Measurements from ENCODE around the gene PCED1A. TPM values are rescaled to one million over a fixed set of nuclear protein-coding genes. Genes with fewer than 3 reads are reported as not detected.

Gene PCED1A
- total and polyA plus RNA-seq, 9 donors: 6.0 to 58.0 (median 39.1) TPM

GRCh38 chr20:2846698-2847097, 6.2 kb upstream of the PCED1A start:
- Histone ChIP-seq H3K4me3 (no peak overlapping the region), H3K4me1 (ENCODE audit: insufficient read depth) (no peaks in the 10 kb centered on the region), H3K36me3 (no peaks in the 10 kb centered on the region), H3K27me3 (no peaks in the 10 kb centered on the region), H3K27ac (no peak overlapping the region), H3K9me3 (no peaks in the 10 kb centered on the region)
- 83 to 93% (median 87%) methylated on average over 5 of the region's 5 CpGs for WGBS, 3 donors
- no peak for DNase-seq
- TF ChIP-seq EP300 (IDR thresholded peaks at IDR 0.05): no peak
- TF ChIP-seq POLR2A (IDR thresholded peaks at IDR 0.05): no peak
- TF ChIP-seq CTCF (IDR thresholded peaks at IDR 0.05): no peak
- intact Hi-C loops (cut with DNase I): loop anchor here in 1 of 4 donors (10.0 kb wide), 1 partner anchor 152 kb away; the partner anchor contains the start of gene EBF4

- Histone ChIP-seq H3K4me3 (no peak overlapping the region), H3K27me3 (no peaks in the 10 kb centered on the region), H3K4me1 (ENCODE audit: insufficient read depth) (no peaks in the 10 kb centered on the region), H3K9me3 (no peaks in the 10 kb centered on the region), H3K27ac (no peak overlapping the region), H3K36me3 (no peaks in the 10 kb centered on the region)
- DNase-seq: no peak
- intact Hi-C loops (cut with DNase I): loop anchor here in 1 of 4 donors (10.0 kb wide), 1 partner anchor 151 kb away; the partner anchor contains the start of gene EBF4
- 83 to 91% (median 87%) methylated on average over 2 of the region's 2 CpGs for WGBS, 3 donors
- TF ChIP-seq POLR2A (IDR thresholded peaks at IDR 0.05): no peak
- TF ChIP-seq CTCF (IDR thresholded peaks at IDR 0.05): no peak
- TF ChIP-seq EP300 (IDR thresholded peaks at IDR 0.05): no peak
Observed at GRCh38 chr20:2845607-2846006, 5.2 kb upstream of the PCED1A start.

DNA sequence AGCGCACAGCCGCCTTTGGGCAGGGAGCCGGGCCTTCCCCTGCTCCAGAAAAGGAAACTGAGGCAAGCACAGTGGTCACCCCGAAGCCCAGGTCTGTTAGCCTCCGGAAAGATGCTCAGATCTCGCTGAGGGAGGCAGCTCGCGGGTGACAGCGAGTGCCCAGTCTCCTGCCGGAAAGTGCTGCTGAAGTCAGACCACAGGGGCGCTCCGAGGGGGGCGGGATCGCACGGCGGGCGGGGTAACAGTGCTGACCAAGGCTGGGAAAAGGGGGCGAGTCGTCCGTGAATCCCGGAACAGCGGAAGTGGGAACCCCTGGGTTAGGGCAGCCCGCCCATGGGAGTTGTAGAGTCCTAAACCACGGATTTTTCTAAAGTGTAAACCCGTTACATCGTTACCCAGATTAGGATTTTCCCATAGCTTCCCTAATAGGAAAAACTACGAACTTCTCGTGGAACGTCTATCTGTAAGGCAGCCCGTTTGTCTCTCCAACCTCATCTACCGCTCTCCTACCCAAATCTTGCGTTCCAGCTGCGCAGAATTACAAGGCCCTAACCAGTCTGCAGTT, 594 bp upstream of the PCED1A start:
- intact Hi-C loops (cut with DNase I): loop anchor here in 2 of 4 donors (5.0 to 10.0 kb wide), 2 partner anchors 84 to 146 kb away; partner anchors contain the start of gene EBF4 (in 1 of the 2)
- Histone ChIP-seq H3K4me3 (peak overlapping the region; percentile 99), H3K27me3 (no peaks in the 10 kb centered on the region), H3K4me1 (ENCODE audit: insufficient read depth) (peaks cover 4% of the 10 kb centered on the region), H3K9me3 (no peaks in the 10 kb centered on the region), H3K27ac (peak overlapping the region; percentile 69 to 84), H3K36me3 (no peaks in the 10 kb centered on the region)
- TF ChIP-seq EP300 (IDR thresholded peaks at IDR 0.05) (no peak), CTCF (IDR thresholded peaks at IDR 0.05) (no peak), POLR2A (IDR thresholded peaks at IDR 0.05) (no peak)
- WGBS, 3 donors: 2% methylated on average over 27 to 33 of the region's 33 CpGs
- peak; percentile 48 to 77 (median 62) for DNase-seq

- peaks cover 4% of the 10 kb centered on the region for H3K4me1 ChIP-seq (ENCODE audit: insufficient read depth)
- intact Hi-C loops (cut with DNase I): loop anchor here in 2 of 4 donors (5.0 to 10.0 kb wide), 2 partner anchors 82 to 145 kb away; partner anchors contain the start of gene EBF4 (in 1 of the 2)
Observed at GRCh38 chr20:2839732-2840137, 720 bp downstream of the PCED1A start.

More at GRCh38 chr20:2839732-2840137, 720 bp downstream of the PCED1A start:
- WGBS, 3 donors: 79 to 81% (median 81%) methylated on average over 20 to 21 of the region's 21 CpGs
- DNase-seq: peak in 1 of 5 donors; percentile 72
- Histone ChIP-seq H3K4me3 (peak overlapping the region; percentile 99), H3K27me3 (no peaks in the 10 kb centered on the region), H3K27ac (peak overlapping the region; percentile 69 to 84), H3K9me3 (no peaks in the 10 kb centered on the region), H3K36me3 (no peaks in the 10 kb centered on the region)
- TF ChIP-seq POLR2A (IDR thresholded peaks at IDR 0.05) (no peak), CTCF (IDR thresholded peaks at IDR 0.05) (no peak), EP300 (IDR thresholded peaks at IDR 0.05) (no peak)

All from ovary (tissue), 9 donors.